Karpas-422 (cell line): Measurements from ENCODE around the gene PSMD11. TPM values are rescaled to one million over a fixed set of nuclear protein-coding genes. Genes with fewer than 3 reads are reported as not detected.

Source experiments
- DNase-seq: peaks from one replicate; pipeline ENCODE4 v3.0.0-alpha.2; 2015
- H2AFZ ChIP-seq: fragments of 200-600 bp; sonication (generic); 2 replicates; pipeline ENCODE4 v1.6.1; 2014; ENCODE audit warnings: antibody characterized with exemption, low read length, mixed read lengths
- H3K27ac ChIP-seq: fragments of 200-600 bp; sonication (generic); 2 replicates; pipeline ENCODE4 v1.5.1; 2014; ENCODE audit warnings: mild to moderate bottlenecking, low read length, moderate library complexity
- H3K27me3 ChIP-seq: fragments of 200-600 bp; sonication (generic); 2 replicates; pipeline ENCODE4 v1.6.1; 2014; ENCODE audit warnings: low read length, mixed read lengths
- H3K36me3 ChIP-seq: fragments of 200-600 bp; sonication (generic); 2 replicates; pipeline ENCODE4 v1.6.1; 2014; ENCODE audit warnings: low read length, mixed read lengths; ENCODE audit not compliant: insufficient read depth
- H3K4me1 ChIP-seq: fragments of 200-600 bp; sonication (generic); 2 replicates; pipeline ENCODE4 v1.6.1; 2014; ENCODE audit warnings: mild to moderate bottlenecking, low read length, mixed read lengths
- H3K4me2 ChIP-seq: fragments of 200-600 bp; sonication (generic); 2 replicates; pipeline ENCODE4 v1.6.1; 2014; ENCODE audit warnings: low read length, low read depth, mild to moderate bottlenecking; ENCODE audit not compliant: poor library complexity, severe bottlenecking
- H3K4me3 ChIP-seq: fragments of 200-600 bp; sonication (generic); 2 replicates; pipeline ENCODE4 v1.5.1; 2014; ENCODE audit warnings: mild to moderate bottlenecking, antibody characterized with exemption, low read length, mixed read lengths
- H3K79me2 ChIP-seq: fragments of 200-600 bp; sonication (generic); 2 replicates; pipeline ENCODE4 v1.6.1; 2014; ENCODE audit warnings: mild to moderate bottlenecking, low read length, mixed read lengths
- H3K9ac ChIP-seq: fragments of 200-600 bp; sonication (generic); 2 replicates; pipeline ENCODE4 v1.6.0; 2014; ENCODE audit warnings: low read length
- H3K9me2 ChIP-seq: fragments of 200-600 bp; sonication (generic), shearing (Covaris generic); replicated peaks from 2 replicates; pipeline ENCODE4 v1.6.0; 2014; ENCODE audit warnings: mild to moderate bottlenecking, low read length, moderate library complexity; ENCODE audit not compliant: insufficient read depth
- H3K9me3 ChIP-seq: fragments of 300-700, 200-600 bp; sonication (generic); 2 replicates; pipeline ENCODE4 v1.6.1; 2014; ENCODE audit warnings: low read length, mixed read lengths
- H4K20me1 ChIP-seq: fragments of 200-600 bp; sonication (generic); 2 replicates; pipeline ENCODE4 v1.6.1; 2014; ENCODE audit warnings: mild to moderate bottlenecking, antibody characterized with exemption, low read length, low read depth; ENCODE audit not compliant: insufficient read depth
- total RNA-seq: library from RNA; depleted of rRNA; stranded (reverse); fragments of >200 nt; shearing (Covaris generic); gene quantifications from 2 replicates; pipeline ENCODE4 v1.2.3, GENCODE V29; 2014; ENCODE audit warnings: low replicate concordance

Gene PSMD11
- total RNA-seq, 1 experiment from 2014 or later: 79.6 TPM

- Histone ChIP-seq H3K9me3 (no peaks in the 10 kb centered on the region), H3K79me2 (peaks cover 88% of the 10 kb centered on the region), H3K4me1 (peaks cover 14% of the 10 kb centered on the region), H3K9me2 (no peaks in the 10 kb centered on the region), H3K9ac (no peak overlapping the region), H3K4me3 (no peak overlapping the region), H3K27ac (no peak overlapping the region), H3K36me3 (peaks cover 66% of the 10 kb centered on the region), H4K20me1 (no peaks in the 10 kb centered on the region; the same call in 1 of the 2 replicates), H3K27me3 (no peaks in the 10 kb centered on the region), H2AFZ (no peak overlapping the region), H3K4me2 (no peak overlapping the region)
- no peak for DNase-seq
These were observed 8.0 kb downstream of the PSMD11 start for GRCh38 chr17:32452281-32452680.

GRCh38 chr17:32453370-32453769 lies 9.1 kb downstream of the PSMD11 start:
- Histone ChIP-seq H3K4me1 (peaks cover 14% of the 10 kb centered on the region), H3K27ac (no peak overlapping the region), H3K4me3 (no peak overlapping the region), H3K4me2 (no peak overlapping the region), H3K27me3 (no peaks in the 10 kb centered on the region), H2AFZ (no peak overlapping the region), H3K9me3 (no peaks in the 10 kb centered on the region), H3K36me3 (peaks cover 68% of the 10 kb centered on the region), H4K20me1 (no peaks in the 10 kb centered on the region; the same call in 1 of the 2 replicates), H3K9ac (no peak overlapping the region), H3K9me2 (no peaks in the 10 kb centered on the region), H3K79me2 (peaks cover 84% of the 10 kb centered on the region)
- no peak for DNase-seq

- Histone ChIP-seq H4K20me1 (peaks cover 5% of the 10 kb centered on the region), H3K9me3 (no peaks in the 10 kb centered on the region), H3K27me3 (no peaks in the 10 kb centered on the region), H3K4me3 (no peak overlapping the region), H3K4me1 (no peaks in the 10 kb centered on the region), H3K27ac (no peak overlapping the region), H3K4me2 (no peak overlapping the region), H3K36me3 (peaks cover 49% of the 10 kb centered on the region), H2AFZ (no peak overlapping the region), H3K9ac (no peak overlapping the region), H3K9me2 (no peaks in the 10 kb centered on the region), H3K79me2 (peaks cover 72% of the 10 kb centered on the region)
- no peak for DNase-seq
These were observed 14.1 kb downstream of the PSMD11 start for GRCh38 chr17:32458371-32458770.

GRCh38 chr17:32460054-32460453 lies 15.7 kb downstream of the PSMD11 start:
- peaks cover 68% of the 10 kb centered on the region for H3K79me2 ChIP-seq
- peaks cover 10% of the 10 kb centered on the region for H4K20me1 ChIP-seq
- H3K4me1 ChIP-seq: no peaks in the 10 kb centered on the region
- H2AFZ ChIP-seq: no peak overlapping the region
- no peaks in the 10 kb centered on the region for H3K9me3 ChIP-seq
- no peaks in the 10 kb centered on the region for H3K9me2 ChIP-seq
- H3K27me3 ChIP-seq: no peaks in the 10 kb centered on the region
- no peak overlapping the region for H3K4me3 ChIP-seq
- no peak overlapping the region for H3K27ac ChIP-seq
- peaks cover 47% of the 10 kb centered on the region for H3K36me3 ChIP-seq
- H3K9ac ChIP-seq: no peak overlapping the region
- DNase-seq: no peak
- no peak overlapping the region for H3K4me2 ChIP-seq

GRCh38 chr17:32461498-32461852 lies 17.2 kb downstream of the PSMD11 start:
- no peak overlapping the region for H3K4me2 ChIP-seq
- no peaks in the 10 kb centered on the region for H3K27me3 ChIP-seq
- H3K9me3 ChIP-seq: no peaks in the 10 kb centered on the region
- H3K9ac ChIP-seq: no peak overlapping the region
- H3K36me3 ChIP-seq: peaks cover 46% of the 10 kb centered on the region
- no peak for DNase-seq
- H4K20me1 ChIP-seq: peaks cover 10% of the 10 kb centered on the region
- peaks cover 64% of the 10 kb centered on the region for H3K79me2 ChIP-seq
- no peaks in the 10 kb centered on the region for H3K4me1 ChIP-seq
- H2AFZ ChIP-seq: no peak overlapping the region
- no peak overlapping the region for H3K4me3 ChIP-seq
- H3K9me2 ChIP-seq: no peaks in the 10 kb centered on the region
- H3K27ac ChIP-seq: no peak overlapping the region

GRCh38 chr17:32461853-32462617 lies 17.7 kb downstream of the PSMD11 start:
- Histone ChIP-seq H3K36me3 (peaks cover 49% of the 10 kb centered on the region), H3K27ac (no peak overlapping the region), H3K9me2 (no peaks in the 10 kb centered on the region), H3K27me3 (no peaks in the 10 kb centered on the region), H3K4me3 (no peak overlapping the region), H2AFZ (no peak overlapping the region), H4K20me1 (peaks cover 10% of the 10 kb centered on the region), H3K4me1 (no peaks in the 10 kb centered on the region), H3K9ac (no peak overlapping the region), H3K79me2 (peaks cover 66% of the 10 kb centered on the region), H3K4me2 (no peak overlapping the region), H3K9me3 (no peaks in the 10 kb centered on the region)
- peak; percentile 83 for DNase-seq

GRCh38 chr17:32463304-32463703 lies 19.0 kb downstream of the PSMD11 start:
- H3K79me2 ChIP-seq: peaks cover 60% of the 10 kb centered on the region
- H3K36me3 ChIP-seq: peaks cover 52% of the 10 kb centered on the region

GRCh38 chr17:32464374-32464773 lies 20.1 kb downstream of the PSMD11 start:
- H4K20me1 ChIP-seq: peaks cover 15% of the 10 kb centered on the region

More at GRCh38 chr17:32463304-32463703, 19.0 kb downstream of the PSMD11 start:
- H3K4me1 ChIP-seq: no peaks in the 10 kb centered on the region
- H3K9me2 ChIP-seq: no peaks in the 10 kb centered on the region
- no peak for DNase-seq
- no peak overlapping the region for H3K9ac ChIP-seq
- peaks cover 10% of the 10 kb centered on the region for H4K20me1 ChIP-seq
- H3K27me3 ChIP-seq: no peaks in the 10 kb centered on the region
- no peak overlapping the region for H3K4me3 ChIP-seq
- H3K4me2 ChIP-seq: no peak overlapping the region
- H2AFZ ChIP-seq: no peak overlapping the region
- H3K27ac ChIP-seq: no peak overlapping the region
- no peaks in the 10 kb centered on the region for H3K9me3 ChIP-seq

More at GRCh38 chr17:32464374-32464773, 20.1 kb downstream of the PSMD11 start:
- Histone ChIP-seq H2AFZ (no peak overlapping the region), H3K27ac (no peak overlapping the region), H3K36me3 (peaks cover 55% of the 10 kb centered on the region), H3K4me3 (no peak overlapping the region), H3K9ac (no peak overlapping the region), H3K4me1 (no peaks in the 10 kb centered on the region), H3K9me3 (no peaks in the 10 kb centered on the region), H3K9me2 (no peaks in the 10 kb centered on the region), H3K4me2 (no peak overlapping the region), H3K79me2 (peaks cover 64% of the 10 kb centered on the region), H3K27me3 (no peaks in the 10 kb centered on the region)
- DNase-seq: no peak
